NCI-H2029 (cell line): Measurements from ENCODE around the gene SLCO3A1.
"Not testable (repeated sequence)": the region's sequence is repeated elsewhere in the genome, so short reads cannot be mapped to it uniquely, and the experiment has no call there.

Source experiments
- DNase-seq: peaks from one replicate; lab custom pipeline; 2025; lab: John Stamatoyannopoulos, UW

The SLCO3A1 gene

GRCh38 chr15:92162657-92163056 lies 309.1 kb downstream of the SLCO3A1 start:
- no peak for DNase-seq

DNA sequence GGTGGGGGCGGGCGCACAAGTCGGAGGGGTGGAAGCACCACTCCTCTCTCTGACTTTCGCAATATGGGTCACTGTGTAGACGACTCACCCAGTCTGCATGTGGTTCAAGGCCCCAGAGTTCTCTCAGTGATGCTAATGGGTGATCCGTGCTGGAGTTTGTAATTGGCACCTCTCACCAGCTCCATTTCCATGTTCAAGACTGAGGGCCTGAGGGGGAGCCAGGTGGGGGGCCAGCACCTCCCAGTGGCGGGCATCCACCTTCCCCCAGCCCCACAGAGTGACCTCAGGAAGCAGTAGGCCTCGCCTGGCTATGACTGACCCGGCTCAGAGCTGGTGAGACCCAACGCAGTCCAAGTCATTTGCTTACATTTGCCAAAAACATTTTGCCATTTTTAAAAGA lies 310.1 kb downstream of the SLCO3A1 start:
- DNase-seq = no peak

- DNase-seq = no peak
These were observed 311.0 kb downstream of the SLCO3A1 start for GRCh38 chr15:92164327-92165000.

DNA sequence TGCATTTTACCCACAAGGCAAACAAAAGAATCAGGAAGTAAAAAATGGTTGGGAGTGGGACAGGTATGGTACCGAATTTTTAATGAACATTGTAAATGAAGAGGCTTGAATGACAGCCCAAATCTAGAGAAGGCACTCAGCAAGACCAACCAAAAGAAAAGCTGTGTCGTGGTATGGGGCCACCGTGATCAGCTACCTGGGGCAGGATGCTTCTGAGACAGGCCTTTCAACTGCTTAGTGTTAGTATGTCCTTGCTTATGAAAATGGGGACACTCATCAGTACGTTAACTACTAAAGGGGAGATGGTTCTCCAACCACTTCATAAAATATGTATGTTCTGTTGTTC lies 311.5 kb downstream of the SLCO3A1 start:
- no peak for DNase-seq

- no peak for DNase-seq
These were observed 312.5 kb downstream of the SLCO3A1 start for GRCh38 chr15:92166029-92166428.

GRCh38 chr15:92166751-92167405 lies 313.4 kb downstream of the SLCO3A1 start:
- no peak for DNase-seq

GRCh38 chr15:92167451-92167850 lies 313.9 kb downstream of the SLCO3A1 start:
- DNase-seq = no peak

GRCh38 chr15:92168066-92168683 lies 314.7 kb downstream of the SLCO3A1 start:
- DNase-seq = no peak

DNA sequence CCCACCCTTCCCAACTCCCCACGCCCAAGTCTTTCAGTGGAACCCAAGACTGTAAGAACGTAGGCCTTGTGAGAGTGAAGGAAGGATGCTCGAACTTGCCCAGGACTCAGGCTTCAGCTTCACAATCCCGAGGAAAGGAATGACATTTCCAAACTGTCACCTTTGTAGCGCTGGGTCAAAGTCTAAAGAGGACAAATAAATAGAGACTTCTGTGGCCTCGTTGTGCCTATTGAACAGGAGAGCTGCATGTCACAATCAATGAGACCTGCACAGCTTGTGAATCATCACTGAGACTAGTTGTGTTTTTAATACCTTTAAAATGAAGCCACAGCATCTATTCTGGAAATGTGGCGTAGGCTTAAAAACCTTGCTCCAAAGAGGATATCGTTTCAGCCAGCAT lies 317.4 kb downstream of the SLCO3A1 start:
- no peak for DNase-seq

GRCh38 chr15:92178911-92179310 lies 325.4 kb downstream of the SLCO3A1 start:
- DNase-seq = no peak

DNA sequence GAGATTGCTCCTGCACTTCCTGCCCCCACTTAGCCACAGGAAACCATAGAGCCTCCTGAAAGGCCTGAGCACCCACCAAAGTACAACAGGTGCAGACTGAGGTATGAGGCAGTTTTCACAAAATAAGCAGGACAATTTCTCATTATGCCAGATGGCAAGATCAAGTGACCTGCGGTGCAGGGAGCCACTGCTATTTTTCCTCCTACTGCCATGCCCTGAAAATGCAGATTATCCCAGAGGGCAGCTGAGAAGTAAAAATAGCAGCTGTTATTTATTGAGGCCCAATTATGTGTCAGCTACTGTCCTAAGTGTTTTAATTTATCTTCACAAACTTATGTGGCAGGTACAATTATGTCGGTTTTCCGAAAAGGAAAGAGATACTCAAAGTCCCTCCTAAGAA lies 330.6 kb downstream of the SLCO3A1 start:
- no peak for DNase-seq

- no peak for DNase-seq
These were observed 331.2 kb downstream of the SLCO3A1 start for GRCh38 chr15:92184679-92185230.

GRCh38 chr15:92187975-92188374 lies 334.5 kb downstream of the SLCO3A1 start:
- DNase-seq = no peak

GRCh38 chr15:92189166-92189565 lies 335.7 kb downstream of the SLCO3A1 start:
- DNase-seq = no peak

GRCh38 chr15:92195241-92195640 lies 341.7 kb downstream of the SLCO3A1 start:
- no peak for DNase-seq

DNA sequence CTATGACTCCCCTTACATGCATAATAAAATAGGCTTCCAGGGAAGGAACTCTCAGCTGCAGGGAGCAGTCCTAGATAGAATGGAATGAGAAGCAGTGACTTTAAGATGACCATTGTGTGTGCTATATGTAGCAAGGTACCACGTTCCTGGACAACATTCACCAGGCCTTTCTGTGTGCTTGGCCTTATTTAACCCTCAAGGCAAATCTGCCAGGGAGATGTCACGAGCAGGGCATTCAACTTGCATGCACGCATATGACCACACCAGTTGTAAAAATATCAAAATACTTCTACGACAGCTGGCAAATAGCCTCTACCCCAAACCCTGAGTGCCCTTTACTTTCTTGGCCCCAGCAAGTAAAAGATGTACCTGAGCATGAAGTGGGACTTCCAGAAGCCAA lies 342.8 kb downstream of the SLCO3A1 start:
- no peak for DNase-seq

DNA sequence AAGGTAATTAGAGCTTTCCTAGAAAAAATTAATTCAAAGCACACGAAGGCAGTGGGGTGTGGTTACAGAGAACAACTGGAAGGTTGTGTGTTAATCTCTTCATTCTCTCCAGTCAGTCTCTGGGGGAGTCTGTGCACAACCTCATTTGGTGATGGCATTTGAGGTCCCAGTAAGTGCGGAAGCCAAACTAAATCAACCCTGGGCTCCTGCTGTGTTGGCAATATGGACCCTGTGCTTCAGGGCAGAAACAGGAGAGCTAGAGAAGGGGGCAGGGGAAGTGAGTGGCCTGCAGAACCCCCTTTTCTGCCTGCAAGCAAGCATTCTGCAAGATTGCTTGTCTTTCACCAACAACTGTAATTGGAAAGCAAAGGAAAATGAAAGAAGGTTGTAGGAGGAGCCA lies 344.2 kb downstream of the SLCO3A1 start:
- DNase-seq = no peak

DNA sequence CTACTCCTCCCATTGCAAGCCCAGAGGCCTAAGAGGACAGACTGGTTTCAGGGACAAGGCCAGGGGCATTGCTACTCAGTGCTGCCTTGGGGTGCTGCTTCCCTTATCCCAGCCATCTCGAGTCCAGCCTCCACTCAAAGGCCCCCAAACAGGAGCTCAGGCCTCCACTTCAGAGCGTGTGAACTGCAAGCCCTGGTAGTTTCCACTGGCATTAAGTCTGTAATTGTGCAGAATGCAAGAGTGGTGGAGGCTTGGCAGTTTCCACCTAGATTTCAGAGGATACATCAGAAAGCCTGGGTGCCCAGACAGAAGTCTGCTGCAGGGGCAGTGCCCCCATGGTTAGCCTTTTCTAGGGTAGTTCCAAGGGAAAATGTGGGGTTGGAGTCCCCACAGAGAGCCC lies 347.4 kb downstream of the SLCO3A1 start:
- DNase-seq = no peak

DNA sequence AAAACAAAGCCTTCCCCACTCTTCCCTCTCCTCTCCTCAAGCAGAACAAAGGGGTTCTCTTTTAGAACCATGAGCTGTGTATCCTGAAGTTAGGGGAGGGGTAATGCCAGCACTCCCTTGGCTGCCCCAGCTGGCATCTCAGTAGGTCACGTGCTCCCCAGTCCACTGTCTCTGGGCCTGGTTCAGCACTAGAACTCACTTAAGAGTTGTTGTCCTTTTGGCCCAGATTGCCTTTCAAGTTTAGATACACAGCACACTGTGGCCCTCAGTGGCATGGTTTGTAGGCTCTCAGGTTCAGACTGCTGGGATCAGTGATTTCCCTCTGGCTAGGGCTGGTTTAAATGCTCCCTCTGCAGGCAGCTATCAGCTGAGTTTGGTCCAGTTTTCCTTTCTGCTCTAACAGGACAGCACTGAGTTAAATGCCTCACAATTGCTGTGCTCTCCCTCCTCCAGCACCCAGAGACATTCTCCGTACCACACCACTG lies 351.8 kb downstream of the SLCO3A1 start:
- no peak for DNase-seq

GRCh38 chr15:92207601-92208000 lies 354.1 kb downstream of the SLCO3A1 start:
- not testable (repeated sequence) for DNase-seq
